ENCODE results near the gene PIK3AP1. TPM values are rescaled to one million over a fixed set of nuclear protein-coding genes. Genes with fewer than 3 reads are reported as not detected.

Gene PIK3AP1
- total and polyA plus RNA-seq, 2 of the 13 experiments (the other 11 are each of a cell fraction or from before 2014, with no cell fraction given): 3.6 to 13.8 TPM

DNA sequence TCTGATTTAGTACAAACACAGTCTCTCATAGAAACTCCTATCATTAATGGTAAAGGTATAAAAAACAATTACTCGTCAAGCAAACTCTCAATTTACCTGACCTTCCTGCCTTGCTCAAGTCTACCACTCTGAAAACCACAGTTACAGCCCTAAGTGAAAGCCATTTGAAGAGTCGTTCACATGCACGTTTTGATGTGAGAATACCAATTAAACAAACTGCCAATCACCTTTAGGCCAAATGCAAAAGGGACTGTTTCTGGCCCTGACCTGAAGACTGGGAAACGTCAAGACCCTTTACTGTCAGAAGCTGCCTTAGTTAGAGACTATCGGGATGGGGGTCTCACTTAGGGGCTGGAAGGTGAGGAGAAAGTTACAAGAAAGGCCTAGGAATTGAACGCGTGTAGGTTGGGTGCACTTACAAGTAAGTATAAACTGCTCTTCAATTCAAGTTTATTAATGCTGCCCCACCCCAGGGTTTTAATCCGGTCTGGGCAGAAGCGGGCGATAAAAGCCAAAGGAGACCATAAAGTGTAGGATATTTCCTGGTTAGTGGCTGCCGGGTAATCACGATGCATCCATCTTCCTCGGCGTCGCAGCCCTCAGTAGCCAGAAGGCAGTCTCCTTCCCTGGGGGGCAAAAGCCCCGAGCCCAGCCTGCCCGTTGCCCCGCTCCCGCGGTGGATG lies 134.4 kb downstream of the PIK3AP1 start (continued):
- TF ChIP-seq, protein P1, sequence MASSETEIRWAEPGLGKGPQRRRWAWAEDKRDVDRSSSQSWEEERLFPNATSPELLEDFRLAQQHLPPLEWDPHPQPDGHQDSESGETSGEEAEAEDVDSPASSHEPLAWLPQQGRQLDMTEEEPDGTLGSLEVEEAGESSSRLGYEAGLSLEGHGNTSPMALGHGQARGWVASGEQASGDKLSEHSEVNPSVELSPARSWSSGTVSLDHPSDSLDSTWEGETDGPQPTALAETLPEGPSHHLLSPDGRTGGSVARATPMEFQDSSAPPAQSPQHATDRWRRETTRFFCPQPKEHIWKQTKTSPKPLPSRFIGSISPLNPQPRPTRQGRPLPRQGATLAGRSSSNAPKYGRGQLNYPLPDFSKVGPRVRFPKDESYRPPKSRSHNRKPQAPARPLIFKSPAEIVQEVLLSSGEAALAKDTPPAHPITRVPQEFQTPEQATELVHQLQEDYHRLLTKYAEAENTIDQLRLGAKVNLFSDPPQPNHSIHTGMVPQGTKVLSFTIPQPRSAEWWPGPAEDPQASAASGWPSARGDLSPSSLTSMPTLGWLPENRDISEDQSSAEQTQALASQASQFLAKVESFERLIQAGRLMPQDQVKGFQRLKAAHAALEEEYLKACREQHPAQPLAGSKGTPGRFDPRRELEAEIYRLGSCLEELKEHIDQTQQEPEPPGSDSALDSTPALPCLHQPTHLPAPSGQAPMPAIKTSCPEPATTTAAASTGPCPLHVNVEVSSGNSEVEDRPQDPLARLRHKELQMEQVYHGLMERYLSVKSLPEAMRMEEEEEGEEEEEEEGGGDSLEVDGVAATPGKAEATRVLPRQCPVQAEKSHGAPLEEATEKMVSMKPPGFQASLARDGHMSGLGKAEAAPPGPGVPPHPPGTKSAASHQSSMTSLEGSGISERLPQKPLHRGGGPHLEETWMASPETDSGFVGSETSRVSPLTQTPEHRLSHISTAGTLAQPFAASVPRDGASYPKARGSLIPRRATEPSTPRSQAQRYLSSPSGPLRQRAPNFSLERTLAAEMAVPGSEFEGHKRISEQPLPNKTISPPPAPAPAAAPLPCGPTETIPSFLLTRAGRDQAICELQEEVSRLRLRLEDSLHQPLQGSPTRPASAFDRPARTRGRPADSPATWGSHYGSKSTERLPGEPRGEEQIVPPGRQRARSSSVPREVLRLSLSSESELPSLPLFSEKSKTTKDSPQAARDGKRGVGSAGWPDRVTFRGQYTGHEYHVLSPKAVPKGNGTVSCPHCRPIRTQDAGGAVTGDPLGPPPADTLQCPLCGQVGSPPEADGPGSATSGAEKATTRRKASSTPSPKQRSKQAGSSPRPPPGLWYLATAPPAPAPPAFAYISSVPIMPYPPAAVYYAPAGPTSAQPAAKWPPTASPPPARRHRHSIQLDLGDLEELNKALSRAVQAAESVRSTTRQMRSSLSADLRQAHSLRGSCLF (CRISPR knock-in tag; IDR thresholded peaks at IDR 0.05; ENCODE audit: borderline replicate concordance): peak; percentile 56; the same call in 1 of the 2 replicates
- TF ChIP-seq ZNF335 (CRISPR knock-in tag; IDR thresholded peaks at IDR 0.05) (0 out of 2 replicates have a peak, but pooled peaks have one; percentile 43), HHEX (CRISPR knock-in tag; IDR thresholded peaks at IDR 0.05) (no peak), NFATC3 (CRISPR knock-in tag; IDR thresholded peaks at IDR 0.05) (no peak), RFXANK (CRISPR knock-in tag; IDR thresholded peaks at IDR 0.05) (no peak), MAF1 (CRISPR knock-in tag; IDR thresholded peaks at IDR 0.05; ENCODE audit: borderline replicate concordance) (0 out of 2 replicates have a peak, but pooled peaks have one; percentile 46), SOX13 (IDR thresholded peaks at IDR 0.05) (no peak), SOX13 (CRISPR knock-in tag; conservative IDR thresholded peaks at IDR 0.05 in 1 of 2, IDR thresholded peaks at IDR 0.05 in 1 of 2) (no peak), ZFP36 (IDR thresholded peaks at IDR 0.05; ENCODE audit: borderline replicate concordance, low read depth, low read length, partially characterized antibody) (no peak), ZNF543 (CRISPR knock-in tag; IDR thresholded peaks at IDR 0.05) (peak; percentile 34; the same call in 1 of the 2 replicates)
- TF ChIP-seq, protein P2, sequence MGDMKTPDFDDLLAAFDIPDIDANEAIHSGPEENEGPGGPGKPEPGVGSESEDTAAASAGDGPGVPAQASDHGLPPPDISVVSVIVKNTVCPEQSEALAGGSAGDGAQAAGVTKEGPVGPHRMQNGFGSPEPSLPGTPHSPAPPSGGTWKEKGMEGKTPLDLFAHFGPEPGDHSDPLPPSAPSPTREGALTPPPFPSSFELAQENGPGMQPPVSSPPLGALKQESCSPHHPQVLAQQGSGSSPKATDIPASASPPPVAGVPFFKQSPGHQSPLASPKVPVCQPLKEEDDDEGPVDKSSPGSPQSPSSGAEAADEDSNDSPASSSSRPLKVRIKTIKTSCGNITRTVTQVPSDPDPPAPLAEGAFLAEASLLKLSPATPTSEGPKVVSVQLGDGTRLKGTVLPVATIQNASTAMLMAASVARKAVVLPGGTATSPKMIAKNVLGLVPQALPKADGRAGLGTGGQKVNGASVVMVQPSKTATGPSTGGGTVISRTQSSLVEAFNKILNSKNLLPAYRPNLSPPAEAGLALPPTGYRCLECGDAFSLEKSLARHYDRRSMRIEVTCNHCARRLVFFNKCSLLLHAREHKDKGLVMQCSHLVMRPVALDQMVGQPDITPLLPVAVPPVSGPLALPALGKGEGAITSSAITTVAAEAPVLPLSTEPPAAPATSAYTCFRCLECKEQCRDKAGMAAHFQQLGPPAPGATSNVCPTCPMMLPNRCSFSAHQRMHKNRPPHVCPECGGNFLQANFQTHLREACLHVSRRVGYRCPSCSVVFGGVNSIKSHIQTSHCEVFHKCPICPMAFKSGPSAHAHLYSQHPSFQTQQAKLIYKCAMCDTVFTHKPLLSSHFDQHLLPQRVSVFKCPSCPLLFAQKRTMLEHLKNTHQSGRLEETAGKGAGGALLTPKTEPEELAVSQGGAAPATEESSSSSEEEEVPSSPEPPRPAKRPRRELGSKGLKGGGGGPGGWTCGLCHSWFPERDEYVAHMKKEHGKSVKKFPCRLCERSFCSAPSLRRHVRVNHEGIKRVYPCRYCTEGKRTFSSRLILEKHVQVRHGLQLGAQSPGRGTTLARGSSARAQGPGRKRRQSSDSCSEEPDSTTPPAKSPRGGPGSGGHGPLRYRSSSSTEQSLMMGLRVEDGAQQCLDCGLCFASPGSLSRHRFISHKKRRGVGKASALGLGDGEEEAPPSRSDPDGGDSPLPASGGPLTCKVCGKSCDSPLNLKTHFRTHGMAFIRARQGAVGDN (CRISPR knock-in tag; IDR thresholded peaks at IDR 0.05): no peak
- TF ChIP-seq, protein P3, sequence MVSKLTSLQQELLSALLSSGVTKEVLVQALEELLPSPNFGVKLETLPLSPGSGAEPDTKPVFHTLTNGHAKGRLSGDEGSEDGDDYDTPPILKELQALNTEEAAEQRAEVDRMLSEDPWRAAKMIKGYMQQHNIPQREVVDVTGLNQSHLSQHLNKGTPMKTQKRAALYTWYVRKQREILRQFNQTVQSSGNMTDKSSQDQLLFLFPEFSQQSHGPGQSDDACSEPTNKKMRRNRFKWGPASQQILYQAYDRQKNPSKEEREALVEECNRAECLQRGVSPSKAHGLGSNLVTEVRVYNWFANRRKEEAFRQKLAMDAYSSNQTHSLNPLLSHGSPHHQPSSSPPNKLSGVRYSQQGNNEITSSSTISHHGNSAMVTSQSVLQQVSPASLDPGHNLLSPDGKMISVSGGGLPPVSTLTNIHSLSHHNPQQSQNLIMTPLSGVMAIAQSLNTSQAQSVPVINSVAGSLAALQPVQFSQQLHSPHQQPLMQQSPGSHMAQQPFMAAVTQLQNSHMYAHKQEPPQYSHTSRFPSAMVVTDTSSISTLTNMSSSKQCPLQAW (CRISPR knock-in tag; IDR thresholded peaks at IDR 0.05): no peak
- TF ChIP-seq, protein P4, sequence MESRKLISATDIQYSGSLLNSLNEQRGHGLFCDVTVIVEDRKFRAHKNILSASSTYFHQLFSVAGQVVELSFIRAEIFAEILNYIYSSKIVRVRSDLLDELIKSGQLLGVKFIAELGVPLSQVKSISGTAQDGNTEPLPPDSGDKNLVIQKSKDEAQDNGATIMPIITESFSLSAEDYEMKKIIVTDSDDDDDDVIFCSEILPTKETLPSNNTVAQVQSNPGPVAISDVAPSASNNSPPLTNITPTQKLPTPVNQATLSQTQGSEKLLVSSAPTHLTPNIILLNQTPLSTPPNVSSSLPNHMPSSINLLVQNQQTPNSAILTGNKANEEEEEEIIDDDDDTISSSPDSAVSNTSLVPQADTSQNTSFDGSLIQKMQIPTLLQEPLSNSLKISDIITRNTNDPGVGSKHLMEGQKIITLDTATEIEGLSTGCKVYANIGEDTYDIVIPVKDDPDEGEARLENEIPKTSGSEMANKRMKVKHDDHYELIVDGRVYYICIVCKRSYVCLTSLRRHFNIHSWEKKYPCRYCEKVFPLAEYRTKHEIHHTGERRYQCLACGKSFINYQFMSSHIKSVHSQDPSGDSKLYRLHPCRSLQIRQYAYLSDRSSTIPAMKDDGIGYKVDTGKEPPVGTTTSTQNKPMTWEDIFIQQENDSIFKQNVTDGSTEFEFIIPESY (CRISPR knock-in tag; IDR thresholded peaks at IDR 0.05): no peak
- TF ChIP-seq, protein P5, sequence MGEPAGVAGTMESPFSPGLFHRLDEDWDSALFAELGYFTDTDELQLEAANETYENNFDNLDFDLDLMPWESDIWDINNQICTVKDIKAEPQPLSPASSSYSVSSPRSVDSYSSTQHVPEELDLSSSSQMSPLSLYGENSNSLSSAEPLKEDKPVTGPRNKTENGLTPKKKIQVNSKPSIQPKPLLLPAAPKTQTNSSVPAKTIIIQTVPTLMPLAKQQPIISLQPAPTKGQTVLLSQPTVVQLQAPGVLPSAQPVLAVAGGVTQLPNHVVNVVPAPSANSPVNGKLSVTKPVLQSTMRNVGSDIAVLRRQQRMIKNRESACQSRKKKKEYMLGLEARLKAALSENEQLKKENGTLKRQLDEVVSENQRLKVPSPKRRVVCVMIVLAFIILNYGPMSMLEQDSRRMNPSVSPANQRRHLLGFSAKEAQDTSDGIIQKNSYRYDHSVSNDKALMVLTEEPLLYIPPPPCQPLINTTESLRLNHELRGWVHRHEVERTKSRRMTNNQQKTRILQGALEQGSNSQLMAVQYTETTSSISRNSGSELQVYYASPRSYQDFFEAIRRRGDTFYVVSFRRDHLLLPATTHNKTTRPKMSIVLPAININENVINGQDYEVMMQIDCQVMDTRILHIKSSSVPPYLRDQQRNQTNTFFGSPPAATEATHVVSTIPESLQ (CRISPR knock-in tag; conservative IDR thresholded peaks at IDR 0.05): no peak
